GM23248 (cell line): ENCODE measurements around the gene SKIDA1.

Experiments used
- EZH2 ChIP-seq: fragments of 200-600 bp; sonication (generic); IDR thresholded peaks from 2 replicates; pipeline ENCODE4 v1.6.1; 2018; ENCODE audit warnings: antibody characterized with exemption, mild to moderate bottlenecking; ENCODE audit not compliant: insufficient read depth, poor library complexity, severe bottlenecking
- EZH2phosphoT487 ChIP-seq: fragments of 200-600 bp; sonication (generic); IDR thresholded peaks from 2 replicates; pipeline ENCODE4 v1.6.1; 2018; ENCODE audit warnings: antibody characterized with exemption, moderate library complexity, mild to moderate bottlenecking, low read depth; ENCODE audit not compliant: insufficient read depth

- no peak for TF ChIP-seq EZH2
- no peak for TF ChIP-seq EZH2phosphoT487
Observed at GRCh38 chr10:21468086-21468485, 57.4 kb downstream of the SKIDA1 start.
